GM12878 (cell line): ENCODE results near the gene CYP3A4. TPM values are rescaled to one million over a fixed set of nuclear protein-coding genes. Genes with fewer than 3 reads are reported as not detected.

Experiments used
- ATAC-seq: fragments of 200-7000 bp; cut with Tn5 transposase; 3 replicates; pipeline ENCODE4 v1.9.1; 2020; ENCODE audit warnings: mild to moderate bottlenecking, moderate library complexity
- BruUV-seq: library from RNA; stranded (reverse); fragments of 400-500 nt; replicated peaks from 2 replicates; lab custom pipeline; 2021; lab: Mats Ljungman, UMichigan
- CTCF ChIA-PET: fragments of 300-600 bp; sonication (Branson Sonifier 250); formaldehyde crosslinking; extraction: SDS; loops from one replicate; lab custom pipeline; 2021; ENCODE audit warnings: inconsistent platforms; lab: Yijun Ruan, JAX
- POLR2A ChIA-PET: fragments of 350-600 bp; formaldehyde crosslinking; extraction: SDS; loops from one replicate; lab custom pipeline; 2021; ENCODE audit warnings: inconsistent platforms; lab: Charles Lee
- RAD21 ChIA-PET: fragments of 300-600 bp; sonication (Branson Sonifier 250); formaldehyde crosslinking; loops from one replicate; lab custom pipeline; 2023; ENCODE audit warnings: antibody characterized with exemption; ENCODE audit not compliant: unreplicated experiment; lab: Charles Lee
- SMC1A ChIA-PET: fragments of 300-600 bp; sonication (Branson Sonifier 250); formaldehyde crosslinking; loops from one replicate; lab custom pipeline; 2023; ENCODE audit not compliant: unreplicated experiment, uncharacterized antibody; lab: Charles Lee
- DNase-seq: peaks from one replicate; pipeline ENCODE4 v3.0.0-alpha.2; 2011; ENCODE audit warnings: low read depth, low spot score
- FAIRE-seq: peaks from 3 replicates; lab custom pipeline; 2011; peaks lifted over from hg19 to GRCh38; lab: Jason Lieb, UNC
- H2AFZ ChIP-seq: 2 replicates; pipeline ENCODE4 v1.6.0; 2011; ENCODE audit warnings: low read depth, low read length, control low read depth; ENCODE audit not compliant: control insufficient read depth
- H3K27ac ChIP-seq: 2 replicates; pipeline ENCODE4 v1.5.1; 2011; ENCODE audit warnings: control low read depth; ENCODE audit not compliant: control insufficient read depth, insufficient read depth
- H3K27me3 ChIP-seq, 2 experiments: replicated peaks in 1 of 2; 2 replicates each; pipeline versions ENCODE4 v1.6.0 to v1.6.1; 2011; ENCODE audit warnings: low read length in 1 of 2; ENCODE audit not compliant: control insufficient read depth in 2 of 2, insufficient read depth in 2 of 2
- H3K36me3 ChIP-seq, 2 experiments: 2 replicates each; pipeline ENCODE4 v1.5.1; 2011; ENCODE audit warnings: low read length in 1 of 2; ENCODE audit not compliant: control insufficient read depth in 2 of 2, insufficient read depth in 2 of 2
- H3K4me1 ChIP-seq: 2 replicates; pipeline ENCODE4 v1.6.1; 2011; ENCODE audit warnings: mild to moderate bottlenecking, low read length, moderate library complexity, mixed read lengths; ENCODE audit not compliant: control insufficient read depth, insufficient read depth
- H3K4me2 ChIP-seq: 2 replicates; pipeline ENCODE4 v1.6.0; 2011; ENCODE audit warnings: control low read depth; ENCODE audit not compliant: control insufficient read depth, insufficient read depth
- H3K4me3 ChIP-seq: fragments of 200-600 bp; sonication (generic); 2 replicates; pipeline ENCODE4 v1.5.1; 2016
- H3K79me2 ChIP-seq: 2 replicates; pipeline ENCODE4 v1.6.0; 2011; ENCODE audit warnings: low read length; ENCODE audit not compliant: control insufficient read depth, insufficient read depth
- H3K9ac ChIP-seq: 2 replicates; pipeline ENCODE4 v1.8.0; 2011; ENCODE audit warnings: low read length, control low read depth, mixed read lengths; ENCODE audit not compliant: control insufficient read depth, insufficient read depth
- H3K9me3 ChIP-seq: replicated peaks from 3 replicates; pipeline ENCODE4 v1.5.1; 2011; ENCODE audit warnings: mild to moderate bottlenecking, low read length; ENCODE audit not compliant: control insufficient read depth, insufficient read depth
- H4K20me1 ChIP-seq: 2 replicates; pipeline ENCODE4 v1.6.0; 2011; ENCODE audit not compliant: control insufficient read depth, insufficient read depth
- ASH2L ChIP-seq: fragments of 300-600, 200-600 bp; sonication (generic); IDR thresholded peaks from 2 replicates; pipeline ENCODE4 v1.6.1; 2017; ENCODE audit warnings: low read depth, mild to moderate bottlenecking, borderline replicate concordance
- CBFB ChIP-seq: IDR thresholded peaks from 2 replicates; pipeline ENCODE4 v1.6.1; 2016; ENCODE audit warnings: antibody characterized with exemption, low read depth
- DPF2 ChIP-seq: fragments of 450-650 bp; IDR thresholded peaks from 2 replicates; pipeline ENCODE4 v1.6.1; 2017; ENCODE audit warnings: mild to moderate bottlenecking
- JUND ChIP-seq: IDR thresholded peaks from 2 replicates; pipeline ENCODE4 v1.6.1; 2012; ENCODE audit warnings: low read depth, mild to moderate bottlenecking, low read length, improper control_type of control experiment, moderate library complexity
- POLR2AphosphoS5 ChIP-seq: IDR thresholded peaks from 2 replicates; pipeline ENCODE4 v1.6.1; 2011; ENCODE audit warnings: mild to moderate bottlenecking, low read length, inconsistent platforms
- RFX5 ChIP-seq: IDR thresholded peaks from 2 replicates; pipeline ENCODE4 v1.6.1; 2011; ENCODE audit warnings: low read depth, low read length, improper control_type of control experiment
- RUNX3 ChIP-seq: IDR thresholded peaks from 2 replicates; pipeline ENCODE4 v1.6.1; 2012; ENCODE audit warnings: low read length, inconsistent platforms
- SRF ChIP-seq, 2 experiments: IDR thresholded peaks; 2 replicates each; pipeline ENCODE4 v1.6.1; 2011; ENCODE audit warnings: low read depth in 2 of 2, low read length in 2 of 2, mild to moderate bottlenecking in 1 of 2, moderate library complexity in 1 of 2
- WGBS: methylation state at CpG from one replicate; pipeline ENCODE4 v1.1.6; 2016; ENCODE audit warnings: low lambda C conversion rate; ENCODE audit not compliant: insufficient replicate concordance, insufficient coverage; ENCODE audit errors: missing lambda C conversion rate; 5-methylcytosine and 5-hydroxymethylcytosine counted together
- in situ Hi-C: fragments of 300-500 bp; cut with MboI; formaldehyde crosslinking; loops from 9 replicates; pipeline ENCODE4 v1.14.3; 2018; ENCODE audit warnings: mixed read lengths
- intact Hi-C: fragments of 100-400 bp; cut with micrococcal nuclease; formaldehyde crosslinking; loops from one replicate; pipeline ENCODE4 v1.14.2; 2022; ENCODE audit not compliant: unreplicated experiment
- polyA plus RNA-seq, 11 experiments: library from polyadenylated mRNA; depleted of rRNA in 4 of 11; unstranded in 6 of 11; stranded (reverse) in 5 of 11; fragments of >200 nt; fragmentation: Nextera tagmentation in 4 of 11; fragmentation: Illumina TruSeq in 1 of 11; extraction: Ambion mirVana in 4 of 11; extraction: Trizol in 1 of 11; gene quantifications; 1 replicate in 1 of 11; 2 replicates in 10 of 11; pipeline versions ENCODE4 v1.2.1 to v1.2.3, GENCODE V29; 2011 to 2016; ENCODE audit warnings: inconsistent platforms in 2 of 11, missing spikeins in 2 of 11, low read depth in 1 of 11
- total RNA-seq, 4 experiments: library from RNA; depleted of rRNA in 3 of 4; stranded (reverse); fragments of >200 nt in 3 of 4; fragmentation: Illumina TruSeq in 1 of 4; extraction: Trizol in 1 of 4; gene quantifications; 2 replicates each; pipeline versions ENCODE4 v1.2.1 to v1.2.3, GENCODE V29; 2013 to 2021
- TF ChIP-seq, protein P1 (sequence below): fragments of 450-650 bp; IDR thresholded peaks from 2 replicates; pipeline ENCODE4 v1.6.1; 2018; ENCODE audit warnings: borderline replicate concordance, mild to moderate bottlenecking; ENCODE audit not compliant: partially characterized antibody
- TF ChIP-seq, protein P2 (sequence below): fragments of 450-650 bp; conservative IDR thresholded peaks from 2 replicates; pipeline ENCODE4 v1.6.1; 2017; ENCODE audit warnings: mild to moderate bottlenecking, moderate library complexity
- TF ChIP-seq, protein P3 (sequence below): IDR thresholded peaks from 2 replicates; pipeline ENCODE4 v1.6.1; 2011; ENCODE audit warnings: borderline replicate concordance, low read depth, mild to moderate bottlenecking, moderate library complexity, low read length; ENCODE audit not compliant: insufficient read depth, poor library complexity, severe bottlenecking

CYP3A4 gene
- total and polyA plus RNA-seq, 10 of the 15 experiments (the other 5 are each of a cell fraction or from before 2014, with no cell fraction given): 0.02 to 0.21 (median 0.04) TPM; not detected in 7

DNA sequence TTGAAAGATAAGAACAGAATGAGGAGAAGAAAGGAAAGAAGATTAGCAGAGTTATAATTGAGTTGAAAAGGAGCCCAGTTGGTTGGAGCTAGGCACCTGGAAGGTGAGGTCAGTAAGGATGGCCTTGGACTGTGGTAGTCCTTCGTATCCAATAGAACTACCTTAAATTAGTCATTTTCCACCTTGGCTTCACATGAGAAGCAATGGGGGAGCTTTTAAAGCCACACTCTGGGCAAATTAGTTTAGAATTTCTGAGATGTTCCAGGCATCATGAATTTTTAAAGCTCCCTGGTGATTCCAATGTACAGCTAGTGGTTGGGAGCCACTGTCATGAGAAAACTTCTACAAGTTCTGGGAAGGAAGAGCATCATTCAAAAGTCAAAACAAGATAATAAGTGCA is 76.9 kb downstream of the CYP3A4 start:
- Histone ChIP-seq H3K27ac (no peak overlapping the region), H3K9me3 (no peaks in the 10 kb centered on the region), H3K4me3 (no peak overlapping the region), H4K20me1 (no peaks in the 10 kb centered on the region), H3K9ac (no peak overlapping the region), H3K27me3 (no peaks in the 10 kb centered on the region), H3K4me2 (no peak overlapping the region), H2AFZ (no peak overlapping the region), H3K4me1 (no peaks in the 10 kb centered on the region), H3K36me3 (no peaks in the 10 kb centered on the region), H3K79me2 (no peaks in the 10 kb centered on the region)
- FAIRE-seq (no peak), DNase-seq (no peak), ATAC-seq (no peak)
- CTCF ChIA-PET: no interaction called here
- SMC1A ChIA-PET: no interaction called here
- in situ Hi-C loops: no loop called here
- WGBS: 6% methylated on average over 1 of the region's 1 CpG
- POLR2A ChIA-PET: no interaction called here
- no peak for TF ChIP-seq ASH2L
- TF ChIP-seq, protein P1, sequence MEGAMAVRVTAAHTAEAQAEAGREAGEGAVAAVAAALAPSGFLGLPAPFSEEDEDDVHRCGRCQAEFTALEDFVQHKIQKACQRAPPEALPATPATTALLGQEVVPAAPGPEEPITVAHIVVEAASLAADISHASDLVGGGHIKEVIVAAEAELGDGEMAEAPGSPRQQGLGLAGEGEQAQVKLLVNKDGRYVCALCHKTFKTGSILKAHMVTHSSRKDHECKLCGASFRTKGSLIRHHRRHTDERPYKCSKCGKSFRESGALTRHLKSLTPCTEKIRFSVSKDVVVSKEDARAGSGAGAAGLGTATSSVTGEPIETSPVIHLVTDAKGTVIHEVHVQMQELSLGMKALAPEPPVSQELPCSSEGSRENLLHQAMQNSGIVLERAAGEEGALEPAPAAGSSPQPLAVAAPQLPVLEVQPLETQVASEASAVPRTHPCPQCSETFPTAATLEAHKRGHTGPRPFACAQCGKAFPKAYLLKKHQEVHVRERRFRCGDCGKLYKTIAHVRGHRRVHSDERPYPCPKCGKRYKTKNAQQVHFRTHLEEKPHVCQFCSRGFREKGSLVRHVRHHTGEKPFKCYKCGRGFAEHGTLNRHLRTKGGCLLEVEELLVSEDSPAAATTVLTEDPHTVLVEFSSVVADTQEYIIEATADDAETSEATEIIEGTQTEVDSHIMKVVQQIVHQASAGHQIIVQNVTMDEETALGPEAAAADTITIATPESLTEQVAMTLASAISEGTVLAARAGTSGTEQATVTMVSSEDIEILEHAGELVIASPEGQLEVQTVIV: no peak
- TF ChIP-seq, protein P2, sequence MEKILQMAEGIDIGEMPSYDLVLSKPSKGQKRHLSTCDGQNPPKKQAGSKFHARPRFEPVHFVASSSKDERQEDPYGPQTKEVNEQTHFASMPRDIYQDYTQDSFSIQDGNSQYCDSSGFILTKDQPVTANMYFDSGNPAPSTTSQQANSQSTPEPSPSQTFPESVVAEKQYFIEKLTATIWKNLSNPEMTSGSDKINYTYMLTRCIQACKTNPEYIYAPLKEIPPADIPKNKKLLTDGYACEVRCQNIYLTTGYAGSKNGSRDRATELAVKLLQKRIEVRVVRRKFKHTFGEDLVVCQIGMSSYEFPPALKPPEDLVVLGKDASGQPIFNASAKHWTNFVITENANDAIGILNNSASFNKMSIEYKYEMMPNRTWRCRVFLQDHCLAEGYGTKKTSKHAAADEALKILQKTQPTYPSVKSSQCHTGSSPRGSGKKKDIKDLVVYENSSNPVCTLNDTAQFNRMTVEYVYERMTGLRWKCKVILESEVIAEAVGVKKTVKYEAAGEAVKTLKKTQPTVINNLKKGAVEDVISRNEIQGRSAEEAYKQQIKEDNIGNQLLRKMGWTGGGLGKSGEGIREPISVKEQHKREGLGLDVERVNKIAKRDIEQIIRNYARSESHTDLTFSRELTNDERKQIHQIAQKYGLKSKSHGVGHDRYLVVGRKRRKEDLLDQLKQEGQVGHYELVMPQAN: no peak
- no peak for TF ChIP-seq RUNX3
- no peak for TF ChIP-seq DPF2
- TF ChIP-seq POLR2AphosphoS5: no peak
- no peak for TF ChIP-seq CBFB
- no peak for TF ChIP-seq RFX5
- no peak for TF ChIP-seq JUND
- no peak for TF ChIP-seq SRF (IDR thresholded peaks at IDR 0.05; ENCODE audit: low read depth in 2 of 2, low read length in 2 of 2)
- TF ChIP-seq, protein P3, sequence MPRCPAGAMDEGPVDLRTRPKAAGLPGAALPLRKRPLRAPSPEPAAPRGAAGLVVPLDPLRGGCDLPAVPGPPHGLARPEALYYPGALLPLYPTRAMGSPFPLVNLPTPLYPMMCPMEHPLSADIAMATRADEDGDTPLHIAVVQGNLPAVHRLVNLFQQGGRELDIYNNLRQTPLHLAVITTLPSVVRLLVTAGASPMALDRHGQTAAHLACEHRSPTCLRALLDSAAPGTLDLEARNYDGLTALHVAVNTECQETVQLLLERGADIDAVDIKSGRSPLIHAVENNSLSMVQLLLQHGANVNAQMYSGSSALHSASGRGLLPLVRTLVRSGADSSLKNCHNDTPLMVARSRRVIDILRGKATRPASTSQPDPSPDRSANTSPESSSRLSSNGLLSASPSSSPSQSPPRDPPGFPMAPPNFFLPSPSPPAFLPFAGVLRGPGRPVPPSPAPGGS: no peak
- intact Hi-C loops: no loop called here
- no TSS peak for BruUV-seq
- RAD21 ChIA-PET: no interaction called here
